HepG2 (cell line): ENCODE measurements around the gene RPLP2. TPM values are rescaled to one million over a fixed set of nuclear protein-coding genes. Genes with fewer than 3 reads are reported as not detected.

Source experiments
- CBX5 ChIP-seq: sonication (generic); formaldehyde crosslinking; IDR thresholded peaks from 2 replicates; pipeline ENCODE4 v1.4.0; 2020; ENCODE audit warnings: missing genetic modification reagents, borderline replicate concordance
- DNMT1 ChIP-seq: sonication (generic); formaldehyde crosslinking; IDR thresholded peaks from 2 replicates; pipeline ENCODE4 v1.5.1; 2020; ENCODE audit warnings: mild to moderate bottlenecking, missing genetic modification reagents
- ETV5 ChIP-seq: IDR thresholded peaks from 2 replicates; pipeline ENCODE4 v1.6.1; 2018; ENCODE audit warnings: missing biosample characterization, missing genetic modification reagents, inconsistent platforms, borderline replicate concordance
- HDAC2 ChIP-seq: sonication (generic); formaldehyde crosslinking; IDR thresholded peaks from 2 replicates; pipeline ENCODE4 v1.4.0; 2020; ENCODE audit warnings: missing genetic modification reagents
- HNRNPL ChIP-seq: fragments of 200-400 bp; formaldehyde crosslinking; IDR thresholded peaks from 2 replicates; pipeline ENCODE4 v1.6.1; 2017; ENCODE audit warnings: mild to moderate bottlenecking, low read depth, low read length
- KDM4B ChIP-seq: sonication (generic); formaldehyde crosslinking; IDR thresholded peaks from 2 replicates; pipeline ENCODE4 v1.4.0; 2020; ENCODE audit warnings: missing genetic modification reagents
- MED1 ChIP-seq: sonication (generic); formaldehyde crosslinking; IDR thresholded peaks from 2 replicates; pipeline ENCODE4 v1.4.0; 2020; ENCODE audit warnings: missing genetic modification reagents
- MEF2D ChIP-seq: sonication (generic); formaldehyde crosslinking; IDR thresholded peaks from 2 replicates; pipeline ENCODE4 v1.5.1; 2020; ENCODE audit warnings: mild to moderate bottlenecking, missing genetic modification reagents
- MIER2 ChIP-seq: IDR thresholded peaks from 2 replicates; pipeline ENCODE4 v1.6.1; 2016; ENCODE audit warnings: missing biosample characterization, missing genetic modification reagents
- NONO ChIP-seq, 2 experiments: fragments of 450-650 bp in 1 of 2; sonication (generic) in 1 of 2; formaldehyde crosslinking in 1 of 2; IDR thresholded peaks in 1 of 2; conservative IDR thresholded peaks in 1 of 2; 2 replicates each; pipeline versions ENCODE4 v1.6.1 to v1.8.0; 2017 to 2022; ENCODE audit warnings: mild to moderate bottlenecking in 1 of 2, missing genetic modification reagents in 1 of 2, moderate library complexity in 1 of 2
- TBL1XR1 ChIP-seq: fragments of 150-350 bp; IDR thresholded peaks from 2 replicates; pipeline ENCODE4 v1.6.1; 2014; ENCODE audit warnings: borderline replicate concordance, low read length; ENCODE audit not compliant: partially characterized antibody
- YEATS2 ChIP-seq: sonication (generic); formaldehyde crosslinking; IDR thresholded peaks from 2 replicates; pipeline ENCODE4 v1.4.0; 2020; ENCODE audit warnings: missing genetic modification reagents, borderline replicate concordance
- ZFP90 ChIP-seq: sonication (generic); formaldehyde crosslinking; IDR thresholded peaks from 2 replicates; pipeline ENCODE4 v1.8.0; 2022; ENCODE audit warnings: missing genetic modification reagents, mild to moderate bottlenecking, inconsistent platforms, borderline replicate concordance
- ZNF34 ChIP-seq: sonication (generic); formaldehyde crosslinking; IDR thresholded peaks from 2 replicates; pipeline ENCODE4 v1.4.0; 2020; ENCODE audit warnings: mild to moderate bottlenecking, missing genetic modification reagents, borderline replicate concordance
- ZNF557 ChIP-seq: sonication (generic); formaldehyde crosslinking; IDR thresholded peaks from 2 replicates; pipeline ENCODE4 v1.4.0; 2020; ENCODE audit warnings: missing genetic modification reagents
- ZNF724P ChIP-seq: sonication (generic); formaldehyde crosslinking; IDR thresholded peaks from 2 replicates; pipeline ENCODE4 v1.8.0; 2022; ENCODE audit warnings: missing genetic modification reagents, borderline replicate concordance
- ZNF746 ChIP-seq: sonication (generic); formaldehyde crosslinking; IDR thresholded peaks from 2 replicates; pipeline ENCODE4 v1.8.0; 2022; ENCODE audit warnings: mild to moderate bottlenecking, missing genetic modification reagents
- polyA plus RNA-seq, 8 experiments: library from polyadenylated mRNA; depleted of rRNA in 3 of 8; stranded (reverse) in 7 of 8; unstranded in 1 of 8; fragments of >200 nt; fragmentation: Illumina TruSeq in 4 of 8; extraction: Trizol in 4 of 8; gene quantifications; 2 replicates each; pipeline versions ENCODE4 v1.2.1 to v1.2.3, GENCODE V29; 2011 to 2016; ENCODE audit warnings: low read depth in 4 of 8, missing spikeins in 1 of 8, mixed read lengths in 1 of 8; ENCODE audit not compliant: insufficient read depth in 1 of 8
- total RNA-seq, 5 experiments: library from RNA; depleted of rRNA; stranded (reverse); fragments of >200 nt; fragmentation: Illumina TruSeq; extraction: Trizol; gene quantifications; 2 replicates each; pipeline ENCODE4 v1.2.3, GENCODE V29; 2016; ENCODE audit warnings: low read depth in 1 of 5
- TF ChIP-seq, protein P1 (sequence below): sonication (generic); formaldehyde crosslinking; IDR thresholded peaks from 2 replicates; pipeline ENCODE4 v1.5.0; 2020; ENCODE audit warnings: mild to moderate bottlenecking, missing genetic modification reagents, borderline replicate concordance
- TF ChIP-seq, protein P2 (sequence below): sonication (generic); formaldehyde crosslinking; IDR thresholded peaks from 2 replicates; pipeline ENCODE4 v1.4.0; 2020; ENCODE audit warnings: missing genetic modification reagents
- TF ChIP-seq, protein P3 (sequence below): sonication (generic); formaldehyde crosslinking; IDR thresholded peaks from 2 replicates; pipeline ENCODE4 v1.4.0; 2020; ENCODE audit warnings: mild to moderate bottlenecking, missing genetic modification reagents

The RPLP2 gene
- total and polyA plus RNA-seq, 2 of the 13 experiments (the other 11 are each of a cell fraction or from before 2014, with no cell fraction given): 978 to 2,106 TPM

DNA sequence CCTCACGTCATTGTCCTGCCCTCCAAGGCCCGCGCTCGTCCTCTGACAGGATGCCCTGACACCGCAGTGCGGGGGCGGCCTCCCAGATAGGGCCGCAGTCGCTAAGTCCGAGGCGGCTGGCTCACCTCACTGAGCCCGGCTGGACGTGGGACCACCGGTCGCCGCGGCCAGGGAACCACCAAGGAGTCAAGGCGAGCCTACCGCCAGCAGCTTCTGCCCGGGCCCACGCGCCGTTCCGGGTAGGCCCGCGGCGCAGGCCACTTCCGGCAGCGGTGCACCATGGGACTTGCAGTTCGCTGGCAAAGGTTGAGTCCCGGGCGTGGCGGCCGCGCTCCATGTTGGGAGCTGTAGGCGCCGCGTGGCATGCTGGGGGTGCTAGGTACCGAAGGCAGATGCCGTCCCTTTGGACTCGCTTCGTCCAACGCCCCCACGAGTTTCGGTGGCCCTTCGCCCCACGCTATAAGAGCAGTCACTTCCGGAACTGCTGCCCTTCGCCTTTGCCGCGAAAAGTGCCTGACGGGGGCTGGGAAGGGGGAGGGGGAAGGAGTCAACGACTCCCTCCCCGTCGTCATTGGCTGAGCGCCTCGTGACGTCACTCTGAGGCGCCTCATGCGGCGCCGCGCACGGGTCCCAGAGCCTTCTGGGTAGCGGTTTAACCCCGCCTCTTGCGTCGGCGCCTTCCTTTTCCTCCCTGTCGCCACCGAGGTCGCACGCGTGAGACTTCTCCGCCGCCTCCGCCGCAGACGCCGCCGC, at the start of gene RPLP2 (continued):
- TF ChIP-seq ZFP90 (peak; percentile 12; the same call in 1 of the 2 replicates), CBX5 (CRISPR knock-in tag) (no peak), ZNF34 (CRISPR knock-in tag) (peak; percentile 89), MEF2D (CRISPR knock-in tag) (peak; percentile 74), ETV5 (CRISPR knock-in tag) (peak; percentile 64), NONO (IDR thresholded peaks at IDR 0.05) (no peak), NONO (CRISPR knock-in tag; conservative IDR thresholded peaks at IDR 0.05) (peak; percentile 88), MED1 (CRISPR knock-in tag) (peak; percentile 68), DNMT1 (0 out of 2 replicates have a peak, but pooled peaks have one; percentile 29), YEATS2 (CRISPR knock-in tag) (peak; percentile 88; the same call in 1 of the 2 replicates), HDAC2 (CRISPR knock-in tag) (peak; percentile 17), MIER2 (CRISPR knock-in tag) (no peak), HNRNPL (0 out of 2 replicates have a peak, but pooled peaks have one; percentile 50), ZNF724P (CRISPR knock-in tag) (peak; percentile 15; the same call in 1 of the 2 replicates), TBL1XR1 (peak; percentile 78), ZNF746 (CRISPR knock-in tag) (0 out of 2 replicates have a peak, but pooled peaks have one; percentile 7), KDM4B (peak; percentile 5), ZNF557 (no peak)
- TF ChIP-seq, protein P1, sequence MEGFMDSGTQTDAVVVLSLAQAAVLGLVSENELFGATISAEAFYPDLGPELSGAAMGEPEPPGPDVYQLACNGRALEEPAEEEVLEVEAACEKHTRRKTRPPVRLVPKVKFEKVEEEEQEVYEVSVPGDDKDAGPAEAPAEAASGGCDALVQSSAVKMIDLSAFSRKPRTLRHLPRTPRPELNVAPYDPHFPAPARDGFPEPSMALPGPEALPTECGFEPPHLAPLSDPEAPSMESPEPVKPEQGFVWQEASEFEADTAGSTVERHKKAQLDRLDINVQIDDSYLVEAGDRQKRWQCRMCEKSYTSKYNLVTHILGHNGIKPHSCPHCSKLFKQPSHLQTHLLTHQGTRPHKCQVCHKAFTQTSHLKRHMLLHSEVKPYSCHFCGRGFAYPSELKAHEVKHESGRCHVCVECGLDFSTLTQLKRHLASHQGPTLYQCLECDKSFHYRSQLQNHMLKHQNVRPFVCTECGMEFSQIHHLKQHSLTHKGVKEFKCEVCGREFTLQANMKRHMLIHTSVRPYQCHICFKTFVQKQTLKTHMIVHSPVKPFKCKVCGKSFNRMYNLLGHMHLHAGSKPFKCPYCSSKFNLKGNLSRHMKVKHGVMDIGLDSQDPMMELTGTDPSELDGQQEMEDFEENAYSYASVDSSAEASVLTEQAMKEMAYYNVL (CRISPR knock-in tag): no peak
- TF ChIP-seq, protein P2, sequence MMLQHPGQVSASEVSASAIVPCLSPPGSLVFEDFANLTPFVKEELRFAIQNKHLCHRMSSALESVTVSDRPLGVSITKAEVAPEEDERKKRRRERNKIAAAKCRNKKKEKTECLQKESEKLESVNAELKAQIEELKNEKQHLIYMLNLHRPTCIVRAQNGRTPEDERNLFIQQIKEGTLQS (CRISPR knock-in tag): no peak; the same call in 1 of the 2 replicates
- TF ChIP-seq, protein P3, sequence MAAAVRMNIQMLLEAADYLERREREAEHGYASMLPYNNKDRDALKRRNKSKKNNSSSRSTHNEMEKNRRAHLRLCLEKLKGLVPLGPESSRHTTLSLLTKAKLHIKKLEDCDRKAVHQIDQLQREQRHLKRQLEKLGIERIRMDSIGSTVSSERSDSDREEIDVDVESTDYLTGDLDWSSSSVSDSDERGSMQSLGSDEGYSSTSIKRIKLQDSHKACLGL: peak; percentile 95
